HG03060 (cell line): ENCODE measurements around the gene FYTTD1.

ENCODE experiments used
- ATAC-seq: cut with Tn5 transposase; IDR thresholded peaks from one replicate; pipeline ENCODE4 v1.9.1; 2021; ENCODE audit warnings: low read depth, moderate number of reproducible peaks; ENCODE audit not compliant: unreplicated experiment

FYTTD1 gene

GRCh38 chr3:197736491-197737318 is 13.0 kb upstream of the FYTTD1 start, which contains the start of gene RUBCN:
Gene RUBCN, minus strand, starts transcription at chr3:197736904. Its CDS starts 185 bp downstream, at chr3:197736719.
- ATAC-seq, result peak; percentile 63

GRCh38 chr3:197737319-197737649 is 12.4 kb upstream of the FYTTD1 start:
- ATAC-seq, result no peak

- ATAC-seq, result no peak
Observed at GRCh38 chr3:197737749-197738462, 11.8 kb upstream of the FYTTD1 start.

DNA sequence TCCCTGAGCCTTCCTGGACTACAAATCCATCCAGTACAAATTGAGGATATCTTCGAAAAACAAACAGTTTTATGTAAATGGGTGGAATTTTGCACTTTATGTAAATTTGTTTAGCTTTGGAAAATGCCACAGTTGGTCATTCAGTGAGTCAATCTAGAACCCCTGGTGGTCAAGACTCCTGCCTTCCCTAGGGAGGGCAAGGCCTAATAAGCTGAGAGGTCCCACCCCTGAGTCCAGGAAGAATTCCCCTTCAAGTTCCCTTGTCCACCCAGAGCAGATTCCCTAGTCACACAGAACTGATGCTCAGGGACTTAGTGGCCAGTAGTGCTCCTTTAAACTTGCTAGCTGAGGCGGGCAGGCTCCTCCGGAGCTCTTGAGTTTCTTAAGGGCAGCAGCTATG is 6.9 kb upstream of the FYTTD1 start:
- no peak for ATAC-seq

- ATAC-seq, result no peak
Observed at GRCh38 chr3:197746209-197746608, 3.5 kb upstream of the FYTTD1 start.

- no peak for ATAC-seq
Observed at GRCh38 chr3:197746801-197747237, 2.9 kb upstream of the FYTTD1 start.

- no peak for ATAC-seq
Observed at GRCh38 chr3:197748597-197749314, 927 bp upstream of the FYTTD1 start.

DNA sequence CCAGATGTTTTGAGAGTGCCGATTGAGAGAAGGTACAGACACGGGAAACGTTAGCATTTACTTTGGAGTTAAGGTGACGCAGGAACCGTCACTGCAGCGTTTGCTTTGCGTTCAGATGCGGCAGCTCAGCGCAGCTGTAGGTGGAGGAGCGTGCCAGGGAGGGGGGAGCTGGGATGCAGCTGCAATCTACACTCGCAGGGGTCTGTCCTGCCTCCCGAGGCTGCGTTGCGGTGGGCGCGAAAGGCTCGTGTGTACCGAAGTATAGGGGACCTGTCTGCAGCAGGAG is 425 bp upstream of the FYTTD1 start:
- ATAC-seq, result no peak

GRCh38 chr3:197750396-197750831 is 731 bp downstream of the FYTTD1 start:
- ATAC-seq, result no peak

DNA sequence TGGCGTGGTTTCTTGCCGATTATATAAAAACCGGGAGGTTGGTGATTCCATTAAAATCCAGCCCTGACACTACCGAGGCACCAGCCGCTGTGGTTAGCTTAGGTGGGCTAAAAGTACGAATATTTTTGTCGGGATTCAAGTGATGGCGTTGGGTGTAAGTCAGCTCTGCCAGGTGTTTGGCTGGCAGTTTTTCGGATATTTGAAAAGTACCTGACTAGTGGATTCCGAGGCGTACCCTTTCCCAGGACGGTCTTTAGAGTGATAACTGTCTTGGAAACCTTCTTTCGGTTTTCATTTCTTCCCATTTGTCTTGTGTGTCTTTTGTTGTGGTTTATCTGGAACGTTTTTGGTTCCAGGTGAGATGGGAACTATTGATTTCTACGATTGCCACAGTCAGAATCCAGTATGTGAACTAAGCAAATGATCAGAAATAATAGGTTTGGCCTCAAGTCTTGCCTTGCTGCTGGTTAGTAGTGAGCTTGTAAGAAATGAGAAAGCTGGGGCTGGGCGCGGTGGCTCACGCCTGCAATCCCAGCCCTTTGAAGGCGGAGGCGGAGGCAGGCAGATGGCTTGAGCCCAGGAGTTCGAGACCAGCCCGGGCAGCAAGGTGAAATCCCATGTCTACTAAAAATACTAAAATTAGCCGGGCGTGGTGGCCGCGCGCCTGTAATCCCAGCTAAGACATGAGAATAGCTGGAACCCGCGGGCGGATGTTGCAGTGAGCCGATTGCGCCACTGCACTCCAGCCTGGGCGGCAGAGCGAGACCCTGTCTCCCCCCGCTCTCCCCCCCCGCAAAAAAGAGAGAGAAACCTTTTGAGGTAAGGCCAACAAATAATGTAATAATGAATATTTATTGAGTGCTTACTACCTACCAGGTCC is 1.4 kb downstream of the FYTTD1 start:
- ATAC-seq, result no peak

GRCh38 chr3:197752107-197752506 is 2.4 kb downstream of the FYTTD1 start:
- ATAC-seq, result no peak

DNA sequence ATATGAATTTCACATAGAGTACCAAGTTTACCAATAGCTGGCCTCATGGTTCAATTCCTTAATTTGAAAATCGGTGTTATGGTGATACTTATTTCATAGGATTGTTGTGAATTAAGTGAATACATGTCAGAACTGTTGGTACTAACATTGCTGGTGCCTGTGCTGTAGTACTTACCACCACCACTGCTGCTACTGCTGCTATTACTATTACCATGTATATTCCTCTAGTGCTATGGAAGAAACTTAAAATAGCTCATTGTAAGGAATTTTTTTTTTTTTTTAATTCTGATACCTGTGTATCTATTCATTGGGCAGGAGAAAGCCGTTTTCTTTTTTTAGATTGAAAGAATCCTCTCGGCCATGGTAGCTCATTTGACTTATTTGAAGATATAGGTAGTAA is 3.6 kb downstream of the FYTTD1 start:
- no peak for ATAC-seq

- no peak for ATAC-seq
Observed at GRCh38 chr3:197756704-197757103, 7.0 kb downstream of the FYTTD1 start.

DNA sequence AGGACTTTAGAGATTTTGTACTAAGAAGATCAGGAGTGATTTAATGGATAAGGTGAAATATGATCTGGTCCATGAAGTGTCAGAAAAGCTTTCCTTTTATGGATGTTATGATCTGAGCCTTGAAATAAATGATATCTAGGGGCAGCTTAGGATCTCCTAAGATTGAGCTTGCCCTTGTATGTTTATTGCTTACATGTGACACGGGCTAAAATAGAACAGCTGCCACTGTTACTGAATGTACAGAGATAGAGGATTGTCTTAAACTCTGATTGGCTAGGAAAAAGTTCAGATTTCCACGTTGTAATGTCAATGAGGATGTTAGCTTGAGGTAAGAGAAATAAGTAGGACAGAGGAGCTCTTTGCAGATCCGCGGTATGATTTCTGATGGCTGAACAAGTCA is 8.8 kb downstream of the FYTTD1 start:
- no peak for ATAC-seq

DNA sequence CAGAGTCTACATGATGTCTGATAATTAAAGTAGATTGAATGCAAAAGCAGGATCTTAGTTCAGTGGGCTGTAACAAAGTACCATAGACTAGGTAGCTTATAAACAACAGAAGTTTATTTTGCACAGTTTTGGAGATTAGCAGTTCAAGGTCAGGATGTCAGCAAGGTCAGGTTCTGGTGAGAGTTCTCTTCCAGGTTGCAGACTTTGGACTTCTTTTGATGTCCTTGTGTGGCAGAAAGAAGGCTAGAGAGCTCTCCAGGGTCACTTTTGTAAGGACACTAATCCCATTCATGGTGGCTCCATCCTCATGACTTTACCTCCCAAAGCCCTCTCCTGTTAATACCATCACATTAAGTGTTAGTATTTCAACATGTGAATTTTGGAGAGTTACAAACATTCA is 12.1 kb downstream of the FYTTD1 start:
- no peak for ATAC-seq

GRCh38 chr3:197775317-197775716 is 25.6 kb downstream of the FYTTD1 start:
- ATAC-seq, result no peak

DNA sequence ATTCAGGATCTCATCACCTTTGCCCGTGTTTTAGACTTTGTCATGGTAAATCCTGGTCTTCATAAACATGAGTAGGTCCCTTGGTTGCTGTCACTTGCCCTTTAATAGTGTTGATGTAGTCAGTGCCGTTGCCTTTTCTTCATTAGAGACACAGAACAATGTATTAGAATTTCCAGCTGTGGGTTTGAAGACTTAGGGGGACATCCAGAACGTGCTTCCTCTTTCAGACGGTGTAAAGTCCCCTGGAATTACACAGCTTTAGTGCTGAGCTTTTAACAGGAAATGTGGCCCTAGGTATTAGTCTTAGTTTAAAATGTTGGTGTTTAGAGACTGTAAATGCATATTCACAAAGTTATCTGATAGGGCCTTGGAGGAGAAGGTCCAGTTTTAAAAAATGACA is 32.5 kb downstream of the FYTTD1 start:
- ATAC-seq, result no peak

DNA sequence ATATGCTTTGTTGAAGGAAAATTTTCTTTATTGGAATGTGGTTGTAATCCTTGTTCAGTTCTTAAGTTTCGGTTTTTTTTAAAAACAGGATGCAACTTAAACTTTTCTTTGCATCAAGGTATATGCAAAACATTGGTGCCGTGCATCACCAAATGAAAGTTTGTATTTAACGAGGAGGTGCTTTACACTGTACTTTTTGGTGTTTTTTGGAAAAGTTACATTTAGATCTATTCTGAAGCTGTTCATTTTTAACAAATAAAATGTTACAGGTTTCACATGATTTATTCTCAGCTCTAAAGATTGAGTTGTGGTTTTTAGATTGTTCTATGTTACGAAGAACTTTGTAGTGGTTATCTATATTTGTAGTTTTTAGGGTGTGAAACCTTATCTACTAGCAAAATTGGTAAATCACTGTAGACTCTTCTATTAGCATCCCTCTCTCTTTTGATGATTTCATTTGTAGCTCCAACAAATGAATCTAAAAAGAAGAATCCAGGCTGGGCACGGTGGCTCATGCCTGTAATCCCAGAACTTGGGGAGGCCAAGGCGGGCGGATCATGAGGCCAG is 34.4 kb downstream of the FYTTD1 start:
- ATAC-seq, result no peak

- no peak for ATAC-seq
Observed at GRCh38 chr3:197787412-197787811, 37.7 kb downstream of the FYTTD1 start.

- ATAC-seq, result no peak
Observed at GRCh38 chr3:197789309-197789708, 39.6 kb downstream of the FYTTD1 start.
